ENCODE measurements around the gene CACNA1B. TPM values are rescaled to one million over a fixed set of nuclear protein-coding genes. Genes with fewer than 3 reads are reported as not detected.

Gene CACNA1B
- total RNA-seq, 1 experiment from 2014 or later: 7.8 TPM

- TF ChIP-seq CTCF (conservative IDR thresholded peaks at IDR 0.05): no peak
- no peak for DNase-seq
- no CpG with 5 or more reads among the region's 6 CpGs for WGBS (ENCODE audit: extremely low coverage, insufficient read length, low lambda C conversion rate)
- H3K36me3 Mint-ChIP-seq (ENCODE audit: insufficient read depth in 1 of 3, low read depth in 3 of 3): peaks cover 20 to 37% (median 22%) of the 10 kb centered on the region in 3 experiments
- H2BK5ac ChIP-seq (ENCODE audit: insufficient read length, low read length): no peak overlapping the region
- H2BK12ac ChIP-seq (ENCODE audit: insufficient read length, low read depth, low read length): no peak overlapping the region
- H3K23ac ChIP-seq (ENCODE audit: insufficient read length, low read depth, low read length): no peak overlapping the region
- H3K4me1 Mint-ChIP-seq: peaks cover 0 to 6% of the 10 kb centered on the region in 2 experiments; a peak in 1 of 4 replicates
- H3K79me2 ChIP-seq (ENCODE audit: insufficient read depth, low read length): no peaks in the 10 kb centered on the region
- H3K18ac ChIP-seq (ENCODE audit: insufficient read length, low read depth, low read length): no peak overlapping the region
- no peaks in the 10 kb centered on the region for H3K27me3 Mint-ChIP-seq (ENCODE audit: low read depth)
- no peak overlapping the region for H3K27ac ChIP-seq (ENCODE audit: insufficient read length, low read depth, low read length)
- no peak overlapping the region for H3K9ac ChIP-seq (ENCODE audit: extremely low read depth, insufficient read length, low read length)
- H3K27ac Mint-ChIP-seq: no peak overlapping the region
- H3K9me3 ChIP-seq (ENCODE audit: control insufficient read depth, low read depth, low read length): no peaks in the 10 kb centered on the region
- H4K8ac ChIP-seq (replicated peaks; ENCODE audit: insufficient read length, low read depth, low read length): no peak overlapping the region
- H3K4ac ChIP-seq (ENCODE audit: low read depth, low read length): no peak overlapping the region
- peaks cover 5 to 7% of the 10 kb centered on the region in 2 experiments; a peak in 4 of 5 replicates for H3K9me3 Mint-ChIP-seq
- no peak overlapping the region for H3K4me2 ChIP-seq (ENCODE audit: insufficient read depth, insufficient read length, low read length)
- no peak overlapping the region for H3K56ac ChIP-seq (ENCODE audit: insufficient read length, low read depth, low read length)
- no peak overlapping the region for H2BK120ac ChIP-seq (ENCODE audit: low read depth, low read length, poor library complexity, severe bottlenecking)
- no peak overlapping the region for H2AK5ac ChIP-seq (ENCODE audit: insufficient read length, low read length)
- H3K14ac ChIP-seq (ENCODE audit: insufficient read depth, low read length): no peak overlapping the region
- no peak overlapping the region for H2AFZ ChIP-seq (ENCODE audit: low read length)
- no peak overlapping the region for H4K5ac ChIP-seq (ENCODE audit: insufficient read length, low read depth, low read length)
- no peak overlapping the region for H4K91ac ChIP-seq (ENCODE audit: insufficient read length, low read depth, low read length)
- peaks cover 2% of the 10 kb centered on the region for H3K23me2 ChIP-seq (ENCODE audit: insufficient read length, low read depth, low read length, poor library complexity, severe bottlenecking)
- no peaks in the 10 kb centered on the region for H4K20me1 ChIP-seq (ENCODE audit: control insufficient read depth, insufficient read depth, insufficient read length)
- H3K4me3 Mint-ChIP-seq: no peak overlapping the region
- H2BK20ac ChIP-seq (ENCODE audit: low read depth, low read length, poor library complexity, severe bottlenecking): no peak overlapping the region
- no peak overlapping the region for H3T11ph ChIP-seq (ENCODE audit: low read length)
- H3K4me1 ChIP-seq (ENCODE audit: insufficient read depth, low read length): no peaks in the 10 kb centered on the region
- H3K79me1 ChIP-seq (ENCODE audit: insufficient read depth, low read depth, low read length, poor library complexity, severe bottlenecking): no peaks in the 10 kb centered on the region
- no peak overlapping the region for H2BK15ac ChIP-seq (ENCODE audit: low read depth, low read length)
- no peaks in the 10 kb centered on the region for H3K27me3 ChIP-seq (ENCODE audit: insufficient read depth, low read length)
Observed at GRCh38 chr9:137963525-137963924, 85.9 kb downstream of the CACNA1B start.
